GM23248 (cell line): ENCODE measurements around the gene DPYD. TPM values are rescaled to one million over a fixed set of nuclear protein-coding genes. Genes with fewer than 3 reads are reported as not detected.

ENCODE experiments used
- DNase-seq: peaks from one replicate; pipeline ENCODE4 v3.0.0-alpha.2; 2015
- H2AFZ ChIP-seq: fragments of 200-600 bp; sonication (generic); 2 replicates; pipeline ENCODE4 v1.6.1; 2016; ENCODE audit warnings: antibody characterized with exemption
- H3F3A ChIP-seq: fragments of 200-600 bp; sonication (generic); 2 replicates; pipeline ENCODE4 v1.6.1; 2016; ENCODE audit warnings: mild to moderate bottlenecking, antibody characterized with exemption, mixed run types; ENCODE audit not compliant: insufficient read depth
- H3K27ac ChIP-seq: fragments of 200-600 bp; sonication (generic); 2 replicates; pipeline ENCODE4 v1.5.1; 2016; ENCODE audit warnings: mild to moderate bottlenecking
- H3K27me3 ChIP-seq: fragments of 200-600 bp; sonication (generic); replicated peaks from 2 replicates; pipeline ENCODE4 v1.6.1; 2016; ENCODE audit warnings: mild to moderate bottlenecking; ENCODE audit not compliant: insufficient read depth
- H3K36me3 ChIP-seq: fragments of 200-600 bp; sonication (generic); 2 replicates; pipeline ENCODE4 v1.6.1; 2016; ENCODE audit warnings: low read depth, mild to moderate bottlenecking
- H3K4me1 ChIP-seq: fragments of 200-600 bp; sonication (generic); 2 replicates; pipeline ENCODE4 v1.6.1; 2016; ENCODE audit warnings: mild to moderate bottlenecking; ENCODE audit not compliant: insufficient read depth
- H3K4me2 ChIP-seq: fragments of 200-600 bp; sonication (generic); one replicate; pipeline ENCODE4 v1.6.1; 2016; ENCODE audit warnings: mild to moderate bottlenecking; ENCODE audit not compliant: unreplicated experiment
- H3K4me3 ChIP-seq: fragments of 200-600 bp; sonication (generic); 2 replicates; pipeline ENCODE4 v1.5.1; 2016; ENCODE audit warnings: mild to moderate bottlenecking
- H3K79me2 ChIP-seq: fragments of 200-600 bp; sonication (generic); 2 replicates; pipeline ENCODE4 v1.6.1; 2016; ENCODE audit warnings: mild to moderate bottlenecking; ENCODE audit not compliant: insufficient read depth
- H3K9ac ChIP-seq: fragments of 200-600 bp; sonication (generic); 2 replicates; pipeline ENCODE4 v1.6.1; 2016; ENCODE audit warnings: mild to moderate bottlenecking
- H3K9me2 ChIP-seq: fragments of 200-600 bp; sonication (generic); 2 replicates; pipeline ENCODE4 v1.6.1; 2016; ENCODE audit warnings: mixed run types, mild to moderate bottlenecking, moderate library complexity; ENCODE audit not compliant: insufficient read depth
- H3K9me3 ChIP-seq: fragments of 200-600 bp; sonication (generic); one replicate; pipeline ENCODE4 v1.6.1; 2017; ENCODE audit warnings: low read depth
- H4K20me1 ChIP-seq: fragments of 200-600 bp; sonication (generic); 2 replicates; pipeline ENCODE4 v1.6.0; 2016; ENCODE audit not compliant: insufficient read depth
- EZH2 ChIP-seq: fragments of 200-600 bp; sonication (generic); IDR thresholded peaks from 2 replicates; pipeline ENCODE4 v1.6.1; 2018; ENCODE audit warnings: antibody characterized with exemption, mild to moderate bottlenecking; ENCODE audit not compliant: insufficient read depth, poor library complexity, severe bottlenecking
- EZH2phosphoT487 ChIP-seq: fragments of 200-600 bp; sonication (generic); IDR thresholded peaks from 2 replicates; pipeline ENCODE4 v1.6.1; 2018; ENCODE audit warnings: antibody characterized with exemption, moderate library complexity, mild to moderate bottlenecking, low read depth; ENCODE audit not compliant: insufficient read depth
- WGBS, 2 experiments: methylation state at CpG; one replicate each; pipeline ENCODE4 v1.1.6; 2015 to 2017; ENCODE audit warnings: low lambda C conversion rate in 2 of 2, low coverage in 1 of 2; ENCODE audit errors: missing lambda C conversion rate in 2 of 2; 5-methylcytosine and 5-hydroxymethylcytosine counted together
- in situ Hi-C: fragments of 300-500 bp; cut with MboI; formaldehyde crosslinking; loops from 2 replicates; pipeline ENCODE4 v1.15.0; 2020
- polyA plus RNA-seq: library from polyadenylated mRNA; unstranded; fragments of >200 nt; fragmentation: Nextera tagmentation; extraction: Ambion mirVana; gene quantifications from 2 replicates; pipeline ENCODE4 v1.2.1, GENCODE V29; 2016
- total RNA-seq: library from RNA; depleted of rRNA; stranded (reverse); fragments of >200 nt; shearing (Covaris generic); gene quantifications from 2 replicates; pipeline ENCODE4 v1.2.3, GENCODE V29; 2014

DPYD gene
- total and polyA plus RNA-seq, 2 experiments from 2014 or later: 38.4 to 70.7 TPM

- 96 to 97% methylated on average over 2 of the region's 2 CpGs for WGBS, 2 experiments
- Histone ChIP-seq H3K36me3 (no peaks in the 10 kb centered on the region), H3K9ac (no peak overlapping the region), H3K9me3 (no peaks in the 10 kb centered on the region), H3K4me3 (no peak overlapping the region), H3K9me2 (no peaks in the 10 kb centered on the region), H3K4me2 (no peak overlapping the region), H4K20me1 (no peaks in the 10 kb centered on the region), H2AFZ (no peak overlapping the region), H3K4me1 (no peaks in the 10 kb centered on the region), H3K79me2 (no peaks in the 10 kb centered on the region), H3K27ac (no peak overlapping the region), H3F3A (no peaks in the 10 kb centered on the region), H3K27me3 (no peaks in the 10 kb centered on the region)
- DNase-seq: no peak
- TF ChIP-seq EZH2: no peak
- no peak for TF ChIP-seq EZH2phosphoT487
- in situ Hi-C loops: no loop called here
Measured at GRCh38 chr1:97212671-97213070, 708.2 kb downstream of the DPYD start.

- no peak overlapping the region for H2AFZ ChIP-seq
- H3K4me1 ChIP-seq: no peaks in the 10 kb centered on the region
- no peaks in the 10 kb centered on the region for H3K27me3 ChIP-seq
- TF ChIP-seq EZH2phosphoT487: no peak
- TF ChIP-seq EZH2: no peak
- H3K4me3 ChIP-seq: no peak overlapping the region
- no peaks in the 10 kb centered on the region for H3K9me2 ChIP-seq
- H3K9ac ChIP-seq: no peak overlapping the region
- H3K79me2 ChIP-seq: no peaks in the 10 kb centered on the region
- H3K4me2 ChIP-seq: no peak overlapping the region
- H3K9me3 ChIP-seq: no peaks in the 10 kb centered on the region
- no peaks in the 10 kb centered on the region for H3K36me3 ChIP-seq
- H3K27ac ChIP-seq: no peak overlapping the region
- DNase-seq: no peak
- H4K20me1 ChIP-seq: no peaks in the 10 kb centered on the region
- 94 to 100% methylated on average over 1 of the region's 1 CpG for WGBS, 2 experiments
- in situ Hi-C loops: no loop called here
- H3F3A ChIP-seq: no peaks in the 10 kb centered on the region
Measured at GRCh38 chr1:97210307-97210706, 710.5 kb downstream of the DPYD start.

GRCh38 chr1:97209381-97209957, 711.4 kb downstream of the DPYD start:
- no peak overlapping the region for H3K4me2 ChIP-seq
- TF ChIP-seq EZH2 (no peak), EZH2phosphoT487 (no peak)
- no peaks in the 10 kb centered on the region for H4K20me1 ChIP-seq
- H3F3A ChIP-seq: no peaks in the 10 kb centered on the region
- H3K4me1 ChIP-seq: no peaks in the 10 kb centered on the region
- H3K9me2 ChIP-seq: no peaks in the 10 kb centered on the region
- in situ Hi-C loops: no loop called here
- no peak overlapping the region for H3K9ac ChIP-seq
- WGBS, 2 experiments: 76 to 81% methylated on average over 3 of the region's 3 CpGs
- no peak overlapping the region for H3K27ac ChIP-seq
- H3K79me2 ChIP-seq: no peaks in the 10 kb centered on the region
- no peaks in the 10 kb centered on the region for H3K36me3 ChIP-seq
- H3K9me3 ChIP-seq: no peaks in the 10 kb centered on the region
- H3K27me3 ChIP-seq: no peaks in the 10 kb centered on the region
- H2AFZ ChIP-seq: no peak overlapping the region
- no peak overlapping the region for H3K4me3 ChIP-seq
- peak; percentile 54 for DNase-seq

- no peak for DNase-seq
- Histone ChIP-seq H3K4me2 (no peak overlapping the region), H3K4me1 (no peaks in the 10 kb centered on the region), H3K27ac (no peak overlapping the region), H3K4me3 (no peak overlapping the region), H3F3A (no peaks in the 10 kb centered on the region), H2AFZ (no peak overlapping the region), H3K9me2 (no peaks in the 10 kb centered on the region), H3K36me3 (no peaks in the 10 kb centered on the region), H3K27me3 (no peaks in the 10 kb centered on the region), H3K79me2 (no peaks in the 10 kb centered on the region), H3K9ac (no peak overlapping the region), H4K20me1 (no peaks in the 10 kb centered on the region), H3K9me3 (no peaks in the 10 kb centered on the region)
- TF ChIP-seq EZH2phosphoT487 (no peak), EZH2 (no peak)
- in situ Hi-C loops: no loop called here
Measured at GRCh38 chr1:97207868-97208267, 713.0 kb downstream of the DPYD start.

GRCh38 chr1:97204468-97204867, 716.4 kb downstream of the DPYD start:
- DNase-seq: no peak
- H3K9ac ChIP-seq: no peak overlapping the region
- H3K79me2 ChIP-seq: no peaks in the 10 kb centered on the region

More at GRCh38 chr1:97204468-97204867, 716.4 kb downstream of the DPYD start:
- H3K9me2 ChIP-seq: no peaks in the 10 kb centered on the region
- in situ Hi-C loops: no loop called here
- no peak overlapping the region for H3K4me3 ChIP-seq
- H3K36me3 ChIP-seq: no peaks in the 10 kb centered on the region
- no peaks in the 10 kb centered on the region for H3K9me3 ChIP-seq
- H2AFZ ChIP-seq: no peak overlapping the region
- H3K27me3 ChIP-seq: no peaks in the 10 kb centered on the region
- H3F3A ChIP-seq: no peaks in the 10 kb centered on the region
- 100% methylated on average over 1 of the region's 1 CpG for WGBS, 2 experiments
- H3K4me2 ChIP-seq: no peak overlapping the region
- H3K4me1 ChIP-seq: no peaks in the 10 kb centered on the region
- no peaks in the 10 kb centered on the region for H4K20me1 ChIP-seq
- H3K27ac ChIP-seq: no peak overlapping the region
- TF ChIP-seq EZH2: no peak
